ENCODE measurements around the gene TDP1.

Gene TDP1

GRCh38 chr14:89947344-89947743 lies 8.4 kb upstream of the TDP1 start:
- no peak for DNase-seq

GRCh38 chr14:89952576-89952975 lies 3.2 kb upstream of the TDP1 start:
- DNase-seq = peak; percentile 93

- DNase-seq = no peak
Measured at GRCh38 chr14:89953602-89954001, 2.1 kb upstream of the TDP1 start.

GRCh38 chr14:89954070-89955021 lies 1.4 kb upstream of the TDP1 start, which contains the start of gene EFCAB11:
TSS of gene EFCAB11 (minus strand) at chr14:89954730. CDS start at chr14:89954660, 70 bp downstream.
- peak; percentile 99 for DNase-seq

GRCh38 chr14:89955022-89955744 lies 544 bp upstream of the TDP1 start:
- no peak for DNase-seq

- no peak for DNase-seq
Measured at GRCh38 chr14:89956661-89957009, 908 bp downstream of the TDP1 start.

- no peak for DNase-seq
Measured at GRCh38 chr14:89957376-89957775, 1.6 kb downstream of the TDP1 start.

- DNase-seq = no peak
Measured at GRCh38 chr14:89957791-89958190, 2.1 kb downstream of the TDP1 start.

GRCh38 chr14:89958966-89959365 lies 3.2 kb downstream of the TDP1 start:
- DNase-seq = no peak

GRCh38 chr14:89959853-89960445 lies 4.2 kb downstream of the TDP1 start:
- no peak for DNase-seq

GRCh38 chr14:89960914-89961313 lies 5.2 kb downstream of the TDP1 start:
- no peak for DNase-seq

GRCh38 chr14:89963288-89963978 lies 7.7 kb downstream of the TDP1 start:
- DNase-seq = no peak

GRCh38 chr14:89965839-89966238 lies 10.1 kb downstream of the TDP1 start:
- no peak for DNase-seq

GRCh38 chr14:89973234-89973823 lies 17.6 kb downstream of the TDP1 start:
- no peak for DNase-seq

- DNase-seq = no peak
Measured at GRCh38 chr14:89977668-89978067, 21.9 kb downstream of the TDP1 start.

GRCh38 chr14:89978656-89979055 lies 22.9 kb downstream of the TDP1 start:
- no peak for DNase-seq

GRCh38 chr14:89983375-89983774 lies 27.6 kb downstream of the TDP1 start:
- no peak for DNase-seq

- DNase-seq = no peak
Measured at GRCh38 chr14:89986462-89987160, 30.9 kb downstream of the TDP1 start.

GRCh38 chr14:89987161-89987475 lies 31.4 kb downstream of the TDP1 start:
- DNase-seq = no peak

GRCh38 chr14:89988787-89989186 lies 33.1 kb downstream of the TDP1 start:
- no peak for DNase-seq

GRCh38 chr14:89990218-89990617 lies 34.5 kb downstream of the TDP1 start:
- no peak for DNase-seq

- DNase-seq = no peak
Measured at GRCh38 chr14:89990623-89991275, 35.0 kb downstream of the TDP1 start.

Measured in NCI-H524 treated with DMSO at 0.1 percent for 48 hours (cell line).